ENCODE results near the gene ERBB4.

The ERBB4 gene

DNA sequence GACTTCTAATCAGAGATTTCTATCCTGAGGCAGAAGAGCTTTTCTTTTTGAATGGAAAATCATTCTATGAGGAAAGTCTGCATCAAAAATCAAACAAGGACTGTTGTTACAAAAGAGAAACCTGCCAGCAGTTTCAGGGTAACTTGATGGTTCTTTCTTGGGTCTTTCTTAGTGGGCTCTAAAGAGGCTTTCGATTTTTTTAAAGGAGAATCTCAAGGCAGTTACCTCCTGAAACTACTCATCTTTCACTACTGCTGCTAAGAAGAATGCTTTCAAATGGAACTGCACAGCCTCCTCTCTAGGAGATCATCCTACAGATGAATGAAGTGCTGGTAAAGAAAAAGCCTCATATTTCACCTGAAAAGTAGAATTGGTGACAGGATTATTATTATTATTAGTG, 272.3 kb downstream of the ERBB4 start:
- no peak overlapping the region for H3K4me3 ChIP-seq (ENCODE audit: low read length)
- no peak for TF ChIP-seq CTCF (IDR thresholded peaks at IDR 0.05; ENCODE audit: insufficient read depth, low read depth, low read length, missing control alignments)
- DNase-seq (ENCODE audit: low read depth): no peak

DNA sequence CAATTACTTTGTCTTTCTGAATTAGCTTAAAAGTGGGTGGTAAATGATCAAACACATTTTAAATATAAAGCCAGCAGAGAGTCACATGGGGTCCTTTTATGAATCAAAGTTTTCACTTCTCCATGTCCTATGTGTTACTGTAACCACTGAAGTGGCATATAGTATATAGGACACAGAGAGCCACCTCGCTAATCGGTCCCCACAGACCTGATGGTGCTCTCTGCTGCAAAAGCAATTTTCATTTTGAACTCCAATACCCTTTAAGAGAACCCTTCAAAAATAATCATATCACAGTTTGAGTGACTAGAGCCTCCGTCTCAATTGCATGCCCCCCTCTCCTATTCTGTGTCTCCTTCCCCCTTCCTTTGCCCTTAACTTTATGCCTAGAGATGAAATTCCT, 272.8 kb downstream of the ERBB4 start:
- no peak for TF ChIP-seq CTCF (IDR thresholded peaks at IDR 0.05; ENCODE audit: insufficient read depth, low read depth, low read length, missing control alignments)
- DNase-seq (ENCODE audit: low read depth): no peak
- H3K4me3 ChIP-seq (ENCODE audit: low read length): no peak overlapping the region

DNA sequence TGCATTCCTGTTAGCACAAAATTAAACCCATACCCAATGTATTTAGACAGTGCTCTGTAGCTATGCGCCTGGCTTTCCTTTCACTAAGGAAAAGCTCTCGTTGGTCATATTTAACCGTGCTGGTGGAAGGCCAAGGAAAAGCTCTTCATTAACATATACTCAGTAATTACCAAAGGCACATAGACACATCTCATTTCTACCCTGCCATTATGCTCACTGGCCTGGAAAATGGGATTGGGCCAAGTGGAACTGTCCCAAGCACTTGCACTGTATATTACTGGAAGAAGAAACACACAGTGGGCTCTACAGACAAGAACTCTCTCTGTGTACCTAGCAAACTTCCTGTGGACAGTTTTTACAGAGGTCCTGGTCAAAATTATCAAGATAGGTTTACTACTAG, 274.4 kb downstream of the ERBB4 start:
- H3K4me3 ChIP-seq (ENCODE audit: low read length): no peak overlapping the region
- TF ChIP-seq CTCF (IDR thresholded peaks at IDR 0.05; ENCODE audit: insufficient read depth, low read depth, low read length, missing control alignments): no peak
- DNase-seq (ENCODE audit: low read depth): no peak

- no peak for TF ChIP-seq CTCF (IDR thresholded peaks at IDR 0.05; ENCODE audit: insufficient read depth, low read depth, low read length, missing control alignments)
- H3K4me3 ChIP-seq (ENCODE audit: low read length): no peak overlapping the region
- DNase-seq (ENCODE audit: low read depth): no peak
These were observed 279.4 kb downstream of the ERBB4 start for GRCh38 chr2:212259226-212259625.

DNA sequence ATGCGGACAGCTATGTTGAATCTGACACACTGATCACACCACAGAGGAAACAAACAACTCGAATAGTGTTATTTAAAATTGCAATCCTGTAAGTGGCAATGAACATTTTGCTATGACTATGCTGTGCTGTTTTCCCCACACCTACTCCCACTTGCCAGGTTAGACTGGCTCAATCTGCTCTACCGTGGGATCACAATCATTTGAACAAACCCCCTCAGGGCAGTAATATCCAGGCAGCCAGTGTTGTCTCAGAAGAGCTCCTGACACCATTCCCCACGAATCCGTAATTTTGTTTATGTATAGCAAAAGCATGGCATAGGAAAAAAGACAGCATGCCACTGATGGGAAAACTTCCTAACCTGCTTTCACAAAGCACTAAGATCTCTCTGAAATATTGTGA, 284.3 kb downstream of the ERBB4 start:
- no peak for TF ChIP-seq CTCF (IDR thresholded peaks at IDR 0.05; ENCODE audit: insufficient read depth, low read depth, low read length, missing control alignments)
- DNase-seq (ENCODE audit: low read depth): peak; percentile 17
- H3K4me3 ChIP-seq (ENCODE audit: low read length): no peak overlapping the region

- no peak overlapping the region for H3K4me3 ChIP-seq (ENCODE audit: low read length)
- peak; percentile 48 for DNase-seq (ENCODE audit: low read depth)
- TF ChIP-seq CTCF (IDR thresholded peaks at IDR 0.05; ENCODE audit: insufficient read depth, low read depth, low read length, missing control alignments): peak; percentile 55
These were observed 289.2 kb downstream of the ERBB4 start for GRCh38 chr2:212249451-212249850.

DNA sequence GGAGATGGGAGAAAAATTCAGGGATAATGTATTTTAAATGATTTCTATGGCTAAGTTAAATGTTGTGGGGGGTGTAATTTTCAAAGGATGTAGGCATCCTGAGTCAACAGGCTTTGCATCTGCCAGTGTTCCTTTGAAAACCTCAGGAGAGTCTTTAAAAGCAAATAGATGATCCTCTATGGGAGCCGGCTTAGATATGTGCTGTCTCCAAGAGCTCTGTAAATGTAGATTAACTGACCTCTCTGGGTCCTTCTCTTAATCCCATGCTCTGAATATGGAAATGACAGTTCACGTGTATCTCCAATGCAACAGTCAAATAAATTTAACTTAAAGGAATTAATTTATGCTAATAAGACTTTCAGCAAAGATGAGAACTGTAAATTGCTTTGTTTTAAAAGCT, 292.7 kb downstream of the ERBB4 start:
- DNase-seq (ENCODE audit: low read depth): no peak
- TF ChIP-seq CTCF (IDR thresholded peaks at IDR 0.05; ENCODE audit: insufficient read depth, low read depth, low read length, missing control alignments): no peak
- no peak overlapping the region for H3K4me3 ChIP-seq (ENCODE audit: low read length)

All from epithelial cell of esophagus (primary cell).